A549 treated with CpdA at 1 μM for 4 hours (cell line): ENCODE results near the gene PIN1. TPM values are rescaled to one million over a fixed set of nuclear protein-coding genes. Genes with fewer than 3 reads are reported as not detected.

Experiments used
- total RNA-seq: library from RNA; stranded (reverse); fragments of 200-300 nt; extraction: Qiagen RNA extraction; gene quantifications from 5 replicates; pipeline ENCODE4 v1.2.3, GENCODE V29; 2022; ENCODE audit warnings: low read depth

Gene PIN1
- total RNA-seq: 55.7 to 83.0 TPM (median 74.8 TPM) in 5 replicates

GRCh38 chr19:9834726-9835506 lies at the start of gene PIN1:
Gene PIN1 (plus strand): TSS chr19:9835318. CDS start chr19:9835345, 27 bp downstream.

GRCh38 chr19:9818734-9819595 lies 16.2 kb upstream of the PIN1 start, which contains the start of gene FBXL12:
Gene FBXL12 (minus strand): TSS chr19:9819079. CDS start chr19:9818813, 266 bp downstream.

GRCh38 chr19:9827289-9828238 lies 7.6 kb upstream of the PIN1 start, which contains the start of gene UBL5:
Gene UBL5 (plus strand): TSS chr19:9827918. CDS start chr19:9828338, 420 bp downstream.

Other genes starting within 250 kb of the PIN1 start
- gene ZNF561, start 214.1 kb upstream of the PIN1 start, total RNA-seq: 8.6 to 17.5 TPM (median 9.4 TPM) in 5 replicates
- gene ZNF562, start 160.2 kb upstream of the PIN1 start, total RNA-seq: 6.4 to 8.2 TPM (median 6.5 TPM) in 5 replicates
- 0.35 to 2.2 TPM (median 1.4 TPM) in 5 replicates for gene ZNF846, start 66.6 kb upstream of the PIN1 start, total RNA-seq
- 11.9 to 14.1 TPM (median 12.8 TPM) in 5 replicates for gene FBXL12, start 16.2 kb upstream of the PIN1 start, total RNA-seq
- 419 to 506 TPM (median 439 TPM) in 5 replicates for gene UBL5, start 7.4 kb upstream of the PIN1 start, total RNA-seq
- gene OLFM2, start 101.2 kb downstream of the PIN1 start, total RNA-seq: 8.2 to 12.7 TPM (median 11.7 TPM) in 5 replicates
- gene COL5A3, start 175.2 kb downstream of the PIN1 start, total RNA-seq: 3.8 to 5.2 TPM (median 4.0 TPM) in 5 replicates
- 0.28 to 0.82 TPM (median 0.45 TPM) in 5 replicates for gene RDH8, start 178.2 kb downstream of the PIN1 start, total RNA-seq